Ishikawa (cell line): ENCODE results near the gene TRANK1.

Source experiments
- CEBPB ChIP-seq: IDR thresholded peaks from 2 replicates; pipeline ENCODE4 v1.6.1; 2012
- CREB1 ChIP-seq: IDR thresholded peaks from 2 replicates; pipeline ENCODE4 v1.6.1; 2012; ENCODE audit warnings: low read depth
- EP300 ChIP-seq: IDR thresholded peaks from 2 replicates; pipeline ENCODE4 v1.6.1; 2012; ENCODE audit warnings: borderline replicate concordance
- FOXM1 ChIP-seq: IDR thresholded peaks from 2 replicates; pipeline ENCODE4 v1.6.1; 2012; ENCODE audit warnings: low read depth, borderline replicate concordance
- MAX ChIP-seq: IDR thresholded peaks from 2 replicates; pipeline ENCODE4 v1.6.1; 2012
- NFIC ChIP-seq: IDR thresholded peaks from 2 replicates; pipeline ENCODE4 v1.6.1; 2012
- RAD21 ChIP-seq: IDR thresholded peaks from 2 replicates; pipeline ENCODE4 v1.6.1; 2012; ENCODE audit warnings: low read depth
- REST ChIP-seq: IDR thresholded peaks from 2 replicates; pipeline ENCODE4 v1.6.1; 2012; ENCODE audit warnings: low read depth, mild to moderate bottlenecking
- TAF1 ChIP-seq: IDR thresholded peaks from 2 replicates; pipeline ENCODE4 v1.6.1; 2012; ENCODE audit warnings: low read depth, mild to moderate bottlenecking
- TCF12 ChIP-seq: IDR thresholded peaks from 2 replicates; pipeline ENCODE4 v1.6.1; 2012; ENCODE audit warnings: low read depth
- TEAD4 ChIP-seq: IDR thresholded peaks from 2 replicates; pipeline ENCODE4 v1.6.1; 2012

GRCh38 chr3:36875397-36875796 lies 69.5 kb downstream of the TRANK1 start:
- TF ChIP-seq EP300, result no peak
- no peak for TF ChIP-seq MAX
- TF ChIP-seq CEBPB, result no peak
- TF ChIP-seq TAF1, result no peak
- no peak for TF ChIP-seq CREB1
- TF ChIP-seq REST, result no peak
- TF ChIP-seq RAD21, result no peak
- TF ChIP-seq FOXM1, result no peak
- TF ChIP-seq TCF12, result no peak
- no peak for TF ChIP-seq TEAD4
- no peak for TF ChIP-seq NFIC
